Hematopoietic multipotent progenitor cell treated with erythropoietin and hydrocortisone succinate and interleukin-3 and kit ligand, for 17 days (in vitro differentiated cells): ENCODE data around the gene HERC3.

ENCODE experiments used
- DNase-seq: peaks from one replicate; pipeline ENCODE4 v3.0.0-alpha.2; 2015; ENCODE audit warnings: low spot score

Gene HERC3

DNA sequence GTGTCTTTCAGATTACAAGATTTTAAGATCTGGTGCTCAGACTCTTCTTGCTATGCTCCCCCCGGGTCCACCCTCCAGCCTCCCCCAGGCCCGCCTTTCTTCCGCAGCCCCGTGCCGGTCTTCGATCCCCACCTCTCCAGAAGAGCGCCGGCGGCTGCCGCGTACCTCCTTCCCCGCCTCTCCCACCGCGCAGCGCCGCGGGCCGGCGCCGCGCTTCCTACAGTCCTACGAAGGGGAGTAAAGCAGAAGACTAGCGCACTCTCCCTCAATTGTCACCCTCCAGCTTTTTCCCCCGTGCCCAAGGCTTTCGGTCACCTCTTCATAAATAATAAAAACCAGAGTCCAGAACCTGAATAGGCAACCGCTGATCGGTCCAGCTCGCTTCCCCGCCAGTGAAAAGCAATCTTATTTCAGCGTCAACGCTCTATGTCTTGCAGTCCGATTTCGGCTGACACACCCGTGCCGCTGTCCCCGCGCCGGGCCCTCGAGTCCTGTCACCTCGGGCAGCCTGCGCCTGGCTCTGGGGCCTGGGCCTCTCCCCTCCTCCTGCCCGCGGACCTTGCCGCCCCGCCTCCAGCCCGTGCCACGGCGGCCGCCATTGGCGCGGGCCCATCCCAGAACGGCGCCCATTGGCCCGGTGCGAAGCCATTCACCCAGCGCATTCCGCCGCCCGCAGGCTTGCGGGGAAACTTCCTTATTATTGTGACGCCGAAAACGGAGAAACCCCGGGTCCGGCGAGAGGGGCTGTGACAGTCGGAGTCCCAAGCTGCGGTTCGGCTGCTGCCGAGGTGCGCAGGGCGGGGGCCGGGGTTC lies at the start of gene HERC3:
TSS of gene HERC3 (plus strand) at position 694 of the 813 bp plus-strand sequence. CDS start 13,344 bp downstream, outside the sequence.
- DNase-seq, result peak; percentile 84

- DNase-seq, result no peak
These were observed 42.5 kb upstream of the HERC3 start for GRCh38 chr4:88549815-88550214.

DNA sequence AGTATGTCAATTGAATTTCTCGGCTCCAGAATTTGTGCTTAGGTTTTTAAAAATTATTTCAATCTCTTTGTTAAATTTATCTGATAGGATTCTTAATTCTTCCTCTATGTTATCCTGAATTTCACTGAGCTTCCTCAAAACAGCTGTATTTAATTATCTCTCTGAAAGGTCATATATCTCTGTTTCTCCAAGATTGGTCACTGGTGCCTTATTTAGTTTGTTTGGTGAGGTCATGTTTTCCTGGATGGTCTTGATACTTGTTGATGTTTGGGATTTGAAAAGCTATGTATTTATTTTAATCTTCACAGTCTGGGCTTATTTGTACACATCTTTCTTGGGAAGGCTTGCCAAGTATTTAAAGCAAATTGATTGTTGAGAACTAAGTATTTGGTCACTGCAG lies 24.7 kb upstream of the HERC3 start:
- DNase-seq, result no peak

GRCh38 chr4:88570001-88570400 lies 22.3 kb upstream of the HERC3 start:
- no peak for DNase-seq

DNA sequence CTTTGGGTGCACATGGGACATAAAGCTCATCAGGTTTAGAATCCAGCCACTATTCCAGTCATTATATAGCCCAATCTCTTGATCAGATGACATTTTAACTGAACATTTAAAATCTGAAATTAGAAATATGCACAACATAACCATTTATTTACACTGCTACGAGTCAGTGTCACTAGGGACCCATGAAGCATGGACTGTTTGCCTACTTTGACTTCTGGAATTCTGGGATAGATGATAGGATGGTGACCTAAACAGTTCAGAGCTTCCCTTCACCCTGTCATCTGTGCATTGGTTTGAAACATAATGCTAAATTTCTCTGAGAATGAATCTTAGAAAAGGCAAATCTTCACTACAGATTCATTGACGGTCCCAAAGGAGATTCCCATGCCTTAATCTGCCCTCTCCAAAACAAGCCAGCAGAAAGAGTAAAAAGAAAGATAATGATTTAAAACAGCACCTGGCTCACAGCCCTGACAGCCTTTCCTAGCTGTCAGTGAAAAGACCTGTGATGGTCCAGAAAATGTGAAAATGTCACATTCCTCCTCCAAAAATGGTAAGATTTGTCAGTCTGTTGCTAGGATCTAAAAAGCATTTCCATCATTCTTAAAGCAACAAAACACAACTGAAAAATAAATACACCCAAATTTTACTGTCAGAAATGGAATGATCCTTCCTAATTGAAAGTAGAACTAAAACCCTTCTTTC lies 18.9 kb upstream of the HERC3 start:
- no peak for DNase-seq

- DNase-seq, result no peak
These were observed 18.3 kb upstream of the HERC3 start for GRCh38 chr4:88573995-88574394.

DNA sequence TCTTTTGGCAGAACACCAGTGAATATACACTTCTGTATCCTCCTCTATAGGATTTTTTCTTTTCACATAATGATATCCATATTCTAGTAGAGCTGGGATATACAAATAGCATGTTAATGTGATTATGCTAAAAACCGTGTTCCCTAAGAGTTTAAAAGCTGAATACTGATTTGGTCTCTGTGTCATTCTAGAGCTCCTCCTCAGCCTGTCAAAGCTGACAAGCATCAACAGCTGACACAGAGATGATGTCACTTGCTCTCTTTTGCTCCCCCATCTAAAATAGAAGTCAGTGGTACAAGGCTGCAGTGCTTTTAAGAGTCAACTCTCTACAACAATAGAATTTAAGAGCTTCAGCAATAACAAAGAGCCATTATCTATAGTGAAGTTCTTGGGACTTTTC lies 17.1 kb upstream of the HERC3 start:
- DNase-seq, result no peak

DNA sequence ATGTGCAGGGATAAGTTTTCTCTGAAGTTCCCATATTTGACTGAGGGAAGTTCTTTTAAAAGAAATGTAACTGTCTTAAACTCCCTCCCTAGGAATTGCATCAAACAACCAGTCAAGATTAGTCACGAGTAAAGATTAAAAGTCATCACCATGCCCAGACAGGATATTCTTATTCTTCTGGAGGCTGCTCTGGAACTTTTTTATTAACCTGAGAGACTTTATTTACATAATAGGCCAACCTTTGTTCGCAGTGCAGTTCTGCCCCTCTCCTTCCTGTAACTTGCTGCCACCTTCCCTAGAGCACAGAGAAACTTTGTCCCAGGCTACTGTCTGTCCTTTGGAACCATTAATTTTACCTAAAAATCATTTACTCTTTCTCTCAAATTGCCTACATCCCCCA lies 9.8 kb upstream of the HERC3 start:
- no peak for DNase-seq

DNA sequence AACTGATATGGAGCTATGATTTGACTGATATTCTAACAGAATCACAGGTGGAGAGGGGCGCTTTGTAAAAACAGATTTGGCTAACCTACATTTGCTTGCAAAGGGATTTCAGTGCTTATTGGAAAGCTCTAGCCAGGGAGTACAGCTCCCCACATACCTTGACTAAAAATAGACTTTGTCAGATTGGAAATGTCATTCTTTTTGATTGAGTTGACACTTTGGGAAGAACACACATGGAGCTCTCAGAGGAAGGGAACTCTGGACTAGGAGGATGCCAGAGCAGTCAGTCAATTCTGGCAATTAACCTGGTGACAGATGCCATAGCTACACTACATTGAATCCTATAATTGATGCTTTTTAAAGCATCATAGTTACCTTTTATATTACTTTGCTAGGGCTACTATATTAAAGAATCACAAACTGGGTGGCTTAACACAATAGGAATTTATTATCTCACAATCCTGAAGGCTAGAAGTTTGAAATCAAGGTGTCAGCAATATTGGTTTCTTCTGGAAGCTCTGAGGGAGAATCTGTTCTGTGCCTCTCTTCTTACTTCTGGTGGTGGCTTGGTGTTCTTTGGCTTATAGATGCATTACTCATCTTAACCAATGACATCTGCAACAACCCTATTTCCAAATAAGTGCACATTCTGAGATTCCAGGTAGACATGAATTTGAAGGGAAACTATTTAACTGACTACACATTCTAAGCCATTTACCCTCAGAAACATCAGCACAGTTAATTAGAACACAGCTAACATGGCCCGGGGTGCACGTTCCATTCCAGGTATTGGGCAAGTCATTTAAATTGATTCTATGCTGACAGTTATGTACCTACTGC lies 8.4 kb upstream of the HERC3 start:
- no peak for DNase-seq

DNA sequence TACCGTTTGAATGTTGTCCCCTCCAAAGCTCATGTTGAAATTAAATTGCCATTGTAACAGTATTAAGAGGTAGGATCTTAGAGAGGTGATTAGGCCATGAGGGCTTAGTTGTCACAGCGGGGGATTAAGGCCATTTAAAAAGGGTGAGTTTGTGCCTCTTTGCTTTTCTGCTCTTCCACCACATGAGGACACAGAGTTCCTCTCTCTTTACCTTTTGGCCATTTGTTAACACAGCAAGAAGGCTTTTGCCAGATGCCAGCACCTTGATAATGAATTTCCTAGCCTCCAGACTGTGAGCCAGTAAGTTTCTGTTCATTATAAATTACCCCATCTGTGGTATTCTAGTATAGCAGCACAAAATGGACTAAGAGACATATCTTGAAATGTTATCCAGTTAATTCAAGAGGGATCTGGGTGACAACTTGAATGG lies 7.8 kb upstream of the HERC3 start:
- no peak for DNase-seq

DNA sequence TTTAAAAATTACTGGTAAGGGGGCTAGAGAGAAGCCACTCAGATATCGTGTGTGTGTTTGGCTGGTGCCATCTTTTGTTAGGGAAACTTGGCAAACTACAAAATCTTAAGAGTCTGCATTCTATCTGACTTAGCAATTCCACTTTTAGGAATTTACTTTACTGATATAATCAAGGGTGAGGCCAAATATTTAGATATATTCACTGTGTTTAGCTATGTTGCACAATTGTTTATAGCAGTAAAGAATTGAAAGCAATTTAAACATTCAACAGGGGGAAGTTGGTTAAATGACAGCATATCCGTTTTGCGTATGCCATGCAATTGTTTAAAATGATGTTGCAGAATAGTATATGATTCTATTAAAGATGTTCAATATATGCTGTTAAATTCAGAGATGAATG lies 6.4 kb upstream of the HERC3 start:
- DNase-seq, result no peak

DNA sequence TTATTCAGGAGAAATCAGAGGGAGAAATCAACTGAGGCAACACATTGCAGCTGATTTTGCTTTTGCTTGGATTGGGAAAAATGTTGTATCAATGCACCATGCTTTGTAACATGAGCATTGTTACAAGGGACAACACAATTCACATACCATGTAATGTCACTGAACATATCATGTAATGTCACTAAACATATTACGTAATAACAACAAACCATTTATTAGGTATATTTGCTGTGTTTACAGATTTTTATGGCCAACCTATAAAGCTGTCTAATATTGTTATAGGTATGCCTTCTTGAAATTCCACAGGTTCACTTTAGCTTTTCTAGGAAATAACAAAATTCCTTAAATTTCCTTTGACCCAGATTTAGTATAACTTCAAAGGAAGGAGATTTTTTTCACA lies 5.0 kb upstream of the HERC3 start:
- no peak for DNase-seq

DNA sequence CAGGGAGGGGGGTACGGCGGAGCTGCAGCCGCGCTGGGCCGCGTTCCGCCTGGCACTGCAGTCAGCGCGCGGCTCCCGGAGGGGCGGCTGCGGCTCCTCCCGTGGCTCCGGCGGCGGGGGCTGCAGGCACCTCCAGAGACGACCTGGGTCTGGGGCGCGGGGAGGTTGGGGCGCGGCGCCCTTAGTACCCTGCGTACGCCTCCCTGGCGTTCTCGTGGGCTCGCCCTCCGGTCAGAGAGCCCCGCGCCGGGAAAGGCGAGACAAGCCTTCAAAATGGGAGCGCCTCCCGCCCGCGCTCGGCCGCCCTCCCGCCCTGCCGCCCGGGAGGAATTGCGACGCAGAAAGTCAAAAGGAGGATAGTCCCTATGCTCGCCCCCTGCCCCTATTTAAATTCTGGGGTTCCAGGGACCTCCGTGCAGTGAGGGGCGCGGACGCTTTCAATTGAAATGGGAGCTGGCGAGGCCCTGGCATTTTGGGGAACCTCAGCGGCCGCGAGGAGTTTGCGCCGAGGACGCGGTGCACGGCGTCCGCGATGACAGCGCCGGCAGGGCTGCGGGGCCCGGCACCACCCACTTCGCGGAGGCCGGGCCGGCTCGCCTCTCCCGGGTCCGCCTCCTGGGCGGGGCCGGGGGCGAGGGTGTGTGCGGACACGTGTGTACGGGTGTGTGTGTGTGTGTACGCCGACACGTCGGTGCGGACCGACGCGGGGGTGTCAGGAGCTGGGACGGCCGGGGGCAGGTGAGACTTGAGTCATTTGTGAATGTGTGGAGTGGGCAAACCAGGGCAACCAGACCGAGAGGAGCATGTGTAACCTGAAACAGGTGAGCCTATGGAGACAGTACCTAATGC lies 544 bp downstream of the HERC3 start:
- peak; percentile 77 for DNase-seq

GRCh38 chr4:88597970-88598660 lies 5.8 kb downstream of the HERC3 start:
- no peak for DNase-seq

DNA sequence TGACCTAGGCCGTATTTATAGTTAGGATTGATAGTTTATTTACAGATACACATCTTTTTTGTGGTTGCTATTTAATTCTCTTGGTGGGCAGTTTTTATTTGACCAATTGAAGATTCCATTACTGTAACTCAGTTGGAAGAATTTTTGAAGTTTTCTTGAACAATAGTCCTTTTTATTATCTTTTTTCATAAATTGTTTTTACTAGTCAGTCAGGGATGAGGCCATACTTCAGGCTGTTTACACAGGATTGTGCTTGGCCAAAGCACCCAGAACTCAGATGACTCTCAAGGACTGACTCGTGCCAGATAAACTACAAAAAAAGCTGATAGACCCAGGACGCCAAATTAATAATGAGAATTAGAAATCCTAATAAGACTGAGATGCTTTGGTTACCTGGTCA lies 7.0 kb downstream of the HERC3 start:
- DNase-seq, result no peak

- no peak for DNase-seq
These were observed 7.4 kb downstream of the HERC3 start for GRCh38 chr4:88599714-88600113.

DNA sequence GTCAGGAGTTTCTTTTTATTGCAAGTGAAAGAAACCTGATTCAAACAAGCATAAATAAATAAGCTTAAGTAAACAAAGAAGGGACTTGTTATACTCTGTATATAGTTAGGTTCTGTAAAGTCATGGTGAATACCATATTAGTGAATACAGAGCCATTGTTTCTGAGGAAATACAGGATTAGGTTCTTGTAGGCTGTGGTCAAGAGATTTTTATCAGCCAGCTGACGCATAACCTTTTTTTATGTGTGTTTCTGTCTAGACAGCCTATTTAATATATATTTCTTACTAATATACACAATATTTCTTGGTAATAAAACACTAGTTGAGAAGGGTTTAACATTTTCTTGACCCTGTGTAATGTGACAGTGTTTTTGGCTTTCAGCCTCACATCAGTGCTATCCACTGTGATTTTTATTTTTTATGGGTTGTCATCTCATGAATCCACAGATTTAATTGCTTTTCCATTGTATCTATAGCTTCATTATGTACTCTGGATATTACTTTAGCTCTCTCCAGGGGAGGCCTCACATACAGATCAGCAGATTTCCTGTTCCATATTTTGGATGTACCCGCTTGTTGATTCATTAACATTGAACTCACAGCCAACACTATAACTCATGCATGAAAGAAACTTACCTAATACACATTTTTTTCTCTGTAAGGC lies 8.0 kb downstream of the HERC3 start:
- no peak for DNase-seq

GRCh38 chr4:88604978-88605678 lies 12.8 kb downstream of the HERC3 start:
- no peak for DNase-seq

DNA sequence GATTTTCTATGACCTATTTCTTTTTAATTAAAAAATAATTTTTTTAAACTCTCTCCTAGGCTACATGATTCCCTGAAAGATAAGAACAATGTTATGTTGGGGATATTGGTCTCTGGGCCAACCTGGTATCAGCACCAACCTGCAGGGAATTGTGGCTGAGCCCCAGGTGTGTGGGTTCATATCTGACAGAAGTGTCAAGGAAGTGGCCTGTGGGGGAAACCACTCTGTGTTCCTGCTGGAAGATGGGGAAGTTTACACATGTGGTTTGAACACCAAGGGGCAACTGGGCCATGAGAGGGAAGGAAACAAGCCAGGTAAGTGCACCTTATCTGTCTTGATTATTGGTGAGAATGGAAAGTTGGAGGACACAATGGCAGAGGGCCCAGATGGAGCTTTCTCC lies 13.5 kb downstream of the HERC3 start:
- DNase-seq, result no peak

DNA sequence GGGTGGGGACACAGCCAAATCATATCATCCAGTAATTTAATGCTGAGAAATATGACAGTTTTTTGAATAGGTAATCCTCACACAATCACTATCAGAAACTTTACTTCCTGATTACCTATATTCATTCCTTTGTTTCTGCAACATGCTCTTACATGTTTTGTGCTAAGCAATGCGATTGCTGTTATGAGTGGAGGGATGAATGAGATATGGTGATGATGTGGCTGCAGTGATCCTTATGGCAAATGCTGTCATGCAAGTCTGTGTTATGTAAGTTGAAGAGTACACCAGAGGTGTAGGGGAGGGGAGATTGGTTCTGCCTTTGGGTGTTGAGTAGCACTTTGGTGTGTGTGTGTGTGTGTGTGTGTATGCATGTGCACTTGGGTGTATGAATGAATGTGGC lies 14.6 kb downstream of the HERC3 start:
- DNase-seq, result no peak
